Endometrial microvascular endothelial cells (primary cell): ENCODE data around the gene GOLGA8O. TPM values are rescaled to one million over a fixed set of nuclear protein-coding genes. Genes with fewer than 3 reads are reported as not detected.
"Not testable (repeated sequence)": the region's sequence is repeated elsewhere in the genome, so short reads cannot be mapped to it uniquely, and the experiment has no call there.

Source experiments
- in situ Hi-C: cut with HindIII; loops from 2 replicates; pipeline ENCODE4 v1.10.0; 2017; ENCODE audit warnings: low sequenced_read_pairs, low pct_unique_long_range_greater_than_20kb; ENCODE audit errors: inconsistent ontology term
- total RNA-seq: library from RNA; depleted of rRNA; stranded (reverse); fragments of >200 nt; gene quantifications from one replicate; pipeline ENCODE4 v1.2.3, GENCODE V29; 2015; ENCODE audit errors: inconsistent ontology term

Gene GOLGA8O, protein sequence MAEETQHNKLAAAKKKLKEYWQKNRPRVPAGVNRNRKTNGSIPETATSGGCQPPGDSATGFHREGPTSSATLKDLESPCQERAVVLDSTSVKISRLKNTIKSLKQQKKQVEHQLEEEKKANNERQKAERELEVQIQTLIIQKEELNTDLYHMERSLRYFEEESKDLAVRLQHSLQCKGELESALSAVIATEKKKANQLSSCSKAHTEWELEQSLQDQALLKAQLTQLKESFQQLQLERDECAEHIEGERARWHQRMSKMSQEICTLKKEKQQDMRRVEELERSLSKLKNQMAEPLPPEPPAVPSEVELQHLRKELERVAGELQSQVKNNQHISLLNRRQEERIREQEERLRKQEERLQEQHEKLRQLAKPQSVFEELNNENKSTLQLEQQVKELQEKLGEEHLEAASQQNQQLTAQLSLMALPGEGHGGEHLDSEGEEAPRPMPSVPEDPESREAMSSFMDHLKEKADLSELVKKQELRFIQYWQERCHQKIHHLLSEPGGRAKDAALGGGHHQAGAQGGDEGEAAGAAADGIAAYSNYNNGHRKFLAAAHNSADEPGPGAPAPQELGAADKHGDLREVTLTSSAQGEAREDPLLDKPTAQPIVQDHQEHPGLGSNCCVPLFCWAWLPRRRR
- not detected for total RNA-seq

DNA sequence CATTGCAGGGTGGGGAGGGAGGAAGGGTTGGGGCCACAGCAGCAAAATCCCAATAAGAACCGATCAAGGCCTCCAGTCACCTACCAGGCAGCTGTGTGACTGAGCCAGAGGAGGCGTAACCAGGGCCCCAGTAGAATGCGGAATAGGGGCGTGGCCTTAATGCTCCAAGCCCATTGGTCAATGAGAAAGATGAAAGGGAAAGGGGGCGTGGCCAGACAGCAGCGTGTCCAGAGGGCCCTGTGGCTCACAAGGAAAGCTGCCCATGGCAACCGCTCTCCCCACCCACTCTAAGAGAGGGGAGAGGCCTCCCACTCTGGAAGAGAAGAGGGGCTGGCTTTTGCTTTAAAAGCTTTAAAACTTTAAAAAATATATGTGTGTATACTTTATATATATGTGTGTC is at the start of gene GOLGA8O:
GOLGA8O (minus strand) TSS at position 101 of the 400 bp plus-strand sequence; CDS start at position 3, 98 bp downstream.
- in situ Hi-C loops = not testable (repeated sequence)

DNA sequence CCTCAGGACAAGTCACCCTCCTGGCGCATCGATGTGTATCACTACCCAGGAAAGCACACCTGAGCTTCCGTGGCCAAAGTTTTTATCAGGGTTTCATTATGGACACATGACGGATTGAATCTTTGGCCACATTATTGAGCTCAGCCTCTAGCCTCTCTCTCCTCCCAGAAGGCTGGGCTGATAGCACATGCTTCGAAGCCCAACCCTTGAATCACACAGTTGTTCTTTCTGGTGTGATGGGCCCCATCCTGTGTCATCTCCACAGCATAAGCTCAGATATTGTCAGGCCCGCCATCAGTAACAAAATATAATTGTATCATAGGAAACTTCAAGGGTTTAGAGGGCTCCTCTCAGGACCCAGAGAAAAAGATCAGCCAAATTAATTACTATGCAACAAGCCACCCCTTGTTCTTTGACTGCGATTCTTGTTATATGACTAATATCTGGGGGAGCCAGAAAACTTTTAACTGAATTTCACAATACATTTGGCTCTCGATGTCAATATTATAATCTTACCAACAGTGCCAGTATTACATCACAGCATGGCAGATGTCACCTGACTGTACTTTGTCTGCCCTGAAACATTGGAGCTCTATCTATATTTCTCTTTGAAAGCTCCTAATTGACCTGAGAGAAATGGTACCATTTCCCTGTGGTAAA is 48.8 kb upstream of the GOLGA8O start:
- in situ Hi-C loops = not testable (repeated sequence)

DNA sequence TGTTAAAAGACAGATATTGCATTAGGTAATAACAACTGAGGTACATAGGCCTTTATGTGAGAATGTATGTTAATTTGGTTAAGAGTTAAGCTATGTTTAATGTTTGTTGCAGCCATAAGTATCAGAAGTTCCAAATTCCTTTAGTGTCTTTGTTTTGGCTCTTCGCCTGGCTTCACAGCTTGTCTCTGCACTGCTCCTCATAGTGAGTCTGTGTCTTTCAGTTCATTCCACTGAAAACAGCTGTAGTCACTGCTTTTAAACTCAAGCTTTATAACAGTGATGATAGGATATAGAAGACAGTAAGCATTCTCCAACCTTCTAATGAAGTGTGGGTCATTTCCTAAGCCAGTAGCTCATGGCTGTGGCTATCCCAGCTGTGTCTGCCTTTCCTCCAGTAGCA is 47.5 kb upstream of the GOLGA8O start:
- in situ Hi-C loops = not testable (repeated sequence)

DNA sequence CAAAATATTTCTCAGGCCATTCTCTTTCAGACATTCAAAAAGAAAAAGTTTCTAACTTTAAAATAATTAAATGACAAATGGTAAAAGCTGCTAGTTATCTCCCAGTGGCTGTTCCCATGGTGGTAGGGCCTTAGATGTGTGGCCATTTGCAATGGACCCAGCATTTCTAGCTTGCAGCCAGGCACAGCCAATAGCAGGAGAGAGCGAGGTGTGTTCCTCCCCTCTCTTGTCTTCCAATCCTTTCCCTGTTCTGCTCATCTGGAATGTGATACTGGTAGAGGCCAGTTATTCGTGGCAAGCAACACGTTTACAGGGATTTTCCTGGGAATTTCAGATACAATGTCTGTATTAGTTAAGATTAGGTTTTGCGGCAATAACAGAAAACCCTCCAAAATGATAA is 37.3 kb upstream of the GOLGA8O start:
- in situ Hi-C loops = not testable (repeated sequence)

DNA sequence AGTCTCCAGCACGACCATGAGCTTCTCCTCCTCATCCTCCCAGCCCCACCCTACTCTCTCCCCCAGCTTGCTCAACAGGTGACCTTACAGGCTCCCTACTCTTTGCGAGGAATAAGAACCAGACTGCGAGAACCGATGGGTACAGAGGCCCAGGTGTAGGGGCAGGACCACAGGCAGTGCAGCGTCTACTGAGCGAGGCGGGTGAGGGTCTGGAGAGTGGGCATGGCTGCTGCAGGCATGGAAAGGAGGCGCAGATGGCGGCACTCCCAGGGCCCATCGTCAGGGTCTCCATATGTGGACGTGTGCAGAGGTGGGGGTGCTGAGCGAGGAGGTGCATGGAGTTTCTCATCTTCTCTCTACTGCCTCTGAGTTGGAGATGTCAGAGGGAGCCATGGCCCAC is 31.0 kb upstream of the GOLGA8O start:
- in situ Hi-C loops = not testable (repeated sequence)

DNA sequence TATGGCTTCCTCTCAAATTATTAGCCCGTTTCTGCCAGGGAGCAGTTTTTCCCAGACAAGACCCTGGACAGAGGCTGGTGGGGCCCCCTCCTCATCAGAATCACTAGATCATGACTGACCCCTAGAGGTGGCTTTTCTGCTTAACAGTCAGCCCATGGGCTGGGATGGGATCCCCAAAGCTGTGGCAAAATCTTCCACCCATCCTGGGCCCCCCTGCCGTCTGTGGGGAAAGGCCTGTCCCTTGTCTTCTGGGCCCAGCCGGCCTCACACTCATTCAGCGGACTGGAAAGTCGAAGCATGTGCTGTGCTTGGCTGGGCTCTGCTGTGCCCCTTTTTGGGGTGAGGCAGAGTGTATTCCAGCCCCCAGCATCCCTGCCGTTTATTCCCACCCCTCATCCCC is 27.9 kb upstream of the GOLGA8O start:
- in situ Hi-C loops = not testable (repeated sequence)

DNA sequence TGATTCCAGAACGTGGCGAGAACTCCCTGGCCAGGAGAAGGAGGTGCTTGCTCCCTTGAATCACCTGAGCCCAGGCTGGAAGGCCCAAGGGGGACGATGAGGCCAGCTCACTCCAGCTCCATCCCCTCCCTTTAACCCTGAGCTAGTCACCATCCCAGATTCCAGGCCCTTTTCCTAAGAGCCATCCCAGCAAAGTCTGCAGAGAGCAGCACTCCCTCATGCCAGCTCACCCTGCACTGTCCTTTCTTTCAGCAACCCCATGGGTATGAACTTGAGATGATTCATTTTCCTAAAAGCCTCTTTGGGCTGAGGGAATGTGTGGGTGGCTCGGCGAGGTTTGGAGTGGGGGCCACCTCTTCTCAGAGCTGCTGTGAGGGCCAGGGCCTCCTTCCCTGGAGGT is 26.2 kb upstream of the GOLGA8O start:
- in situ Hi-C loops = not testable (repeated sequence)

DNA sequence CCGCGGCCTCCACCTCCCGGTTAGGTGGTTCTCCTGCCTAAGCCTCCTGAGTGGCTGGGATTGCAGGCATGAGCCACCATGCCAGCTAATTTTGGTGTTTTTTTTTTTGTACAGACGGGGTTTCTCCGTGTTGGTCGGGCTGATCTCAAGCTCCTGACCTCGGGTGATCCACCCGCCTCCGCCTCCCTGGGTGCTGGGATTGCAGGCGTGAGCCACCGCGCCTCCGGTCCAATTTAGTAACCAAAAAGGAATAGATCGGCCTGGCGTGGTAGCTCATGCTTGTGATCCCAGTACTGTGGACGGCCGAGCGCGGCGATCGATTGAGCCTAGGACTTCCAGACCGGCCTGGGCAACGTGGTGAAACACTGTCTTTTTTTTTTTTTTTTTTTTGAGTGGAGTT is 12.6 kb upstream of the GOLGA8O start:
- in situ Hi-C loops = not testable (repeated sequence)

DNA sequence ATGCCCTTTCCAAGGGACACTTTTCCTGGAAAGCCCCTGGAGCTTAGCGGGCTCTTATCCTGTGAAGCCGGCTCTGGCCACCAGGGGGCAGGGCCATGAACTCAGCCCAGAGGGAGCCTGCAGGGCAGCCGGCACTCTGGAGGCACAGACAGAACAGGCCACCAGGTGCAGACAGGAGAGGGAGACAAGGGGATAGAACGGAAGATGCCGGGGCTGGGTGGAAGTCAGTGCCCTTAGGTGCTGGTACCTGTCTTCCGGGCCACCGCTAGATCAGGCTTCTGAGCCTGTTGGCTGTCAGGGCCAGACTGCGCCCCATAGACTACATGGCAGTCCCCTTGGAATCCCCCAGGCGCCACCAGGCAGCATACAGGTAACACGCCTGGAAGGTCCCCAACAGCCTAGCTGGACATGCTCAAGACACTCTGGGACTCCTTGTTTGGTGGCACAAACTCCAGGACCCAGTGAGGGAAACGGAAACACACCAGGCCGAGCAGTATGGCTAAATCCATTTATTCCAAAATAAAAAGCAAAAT is 14.9 kb downstream of the GOLGA8O start:
- in situ Hi-C loops = not testable (repeated sequence)

DNA sequence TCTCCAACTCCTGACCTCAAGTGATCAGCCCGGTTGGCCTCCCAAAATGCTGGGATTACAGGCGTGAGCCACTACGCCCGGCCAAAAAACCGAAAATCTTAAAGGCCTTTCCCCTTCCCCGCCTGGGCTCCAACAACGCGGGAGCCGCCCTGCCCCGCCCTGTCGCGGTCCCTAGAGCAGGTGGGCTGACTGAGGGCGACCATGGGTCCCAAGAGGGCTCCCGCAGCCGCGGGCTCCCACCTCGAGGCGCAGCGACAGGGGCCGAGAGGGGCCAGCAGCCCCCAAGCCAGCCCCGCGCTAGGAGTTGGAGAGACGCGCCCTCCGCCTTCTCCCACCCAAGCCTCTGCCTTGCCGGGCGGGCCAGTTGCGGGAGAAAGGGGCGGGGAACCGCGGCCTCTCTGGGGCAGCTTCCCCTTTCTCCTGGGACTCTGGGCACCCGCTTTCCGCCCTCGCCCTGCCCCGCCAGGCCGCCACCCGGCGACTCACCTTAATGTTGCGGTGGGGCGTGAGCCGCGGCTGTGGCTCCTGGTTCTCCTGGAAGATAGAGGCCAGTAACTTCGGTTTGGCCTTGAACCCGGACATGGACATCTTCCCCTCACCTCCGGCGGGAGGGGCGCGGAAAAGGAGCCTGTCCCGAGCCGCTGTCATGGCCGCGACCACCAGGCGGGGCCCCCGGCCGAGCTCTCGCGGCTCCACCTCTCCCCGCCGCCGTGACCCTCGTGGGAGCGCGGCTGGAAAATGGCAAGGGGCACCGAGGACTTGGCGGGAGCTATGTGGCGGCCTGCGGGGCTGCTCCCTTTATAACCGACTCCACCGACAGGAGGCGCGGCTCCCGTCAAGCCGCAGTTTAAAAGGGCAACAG is 21.1 kb downstream of the GOLGA8O start:
- in situ Hi-C loops = not testable (repeated sequence)

DNA sequence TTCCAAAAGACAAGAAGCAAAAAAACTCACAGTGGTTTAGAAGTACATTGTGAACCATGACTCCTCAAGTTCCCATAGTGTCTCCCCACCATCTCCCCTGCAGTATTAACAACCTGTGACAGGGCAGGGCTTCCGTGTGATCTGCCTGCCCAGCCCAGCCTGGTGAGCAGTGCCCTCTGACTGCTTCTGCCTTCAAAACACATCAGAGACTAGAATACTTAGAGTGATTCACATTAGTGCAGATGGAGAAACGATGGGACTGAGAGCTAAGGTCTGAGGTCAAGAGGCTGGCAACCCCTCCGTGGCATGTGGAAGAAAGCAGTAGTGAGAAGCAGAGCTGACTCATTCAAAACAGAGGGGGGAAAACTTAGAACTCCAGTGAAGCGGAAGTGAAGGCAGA is 27.8 kb downstream of the GOLGA8O start:
- in situ Hi-C loops = not testable (repeated sequence)

DNA sequence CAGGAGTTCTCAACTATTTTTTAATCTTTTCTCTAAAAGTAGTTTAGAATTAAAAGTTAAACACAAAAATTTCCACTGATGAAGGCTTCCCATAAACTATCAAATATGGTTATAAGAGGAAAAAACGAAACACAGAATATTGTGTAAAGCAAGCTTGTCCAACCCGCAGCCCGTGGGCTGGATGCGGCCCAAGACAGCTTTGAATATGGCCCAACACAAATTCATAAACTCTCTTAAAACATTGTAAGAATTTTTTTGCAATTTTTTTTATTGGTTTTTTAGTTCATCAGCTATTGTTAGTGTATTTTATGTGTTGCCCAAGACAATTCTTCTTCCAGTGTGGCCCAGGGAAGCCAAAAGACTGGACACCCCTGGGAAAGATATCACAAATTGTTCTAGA is 28.9 kb downstream of the GOLGA8O start:
- in situ Hi-C loops = not testable (repeated sequence)

DNA sequence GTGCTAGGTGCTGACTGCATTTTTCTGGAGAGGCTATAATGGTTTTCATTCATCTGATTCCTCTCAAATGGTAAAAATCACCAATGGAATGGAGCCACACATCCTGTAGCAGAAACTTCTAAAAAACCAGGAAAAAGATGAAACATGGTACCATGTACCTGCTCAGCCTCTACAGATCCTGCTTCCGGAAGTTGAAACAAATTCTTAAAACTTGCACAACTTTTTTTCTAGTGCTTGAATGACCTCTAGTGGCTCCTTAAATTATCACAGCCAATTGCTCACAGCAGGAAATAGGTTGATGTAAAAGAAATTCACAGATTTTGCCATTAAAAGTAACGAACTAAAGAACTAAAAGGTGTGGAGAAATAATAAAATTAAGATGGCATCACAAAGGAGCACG is 47.5 kb downstream of the GOLGA8O start:
- in situ Hi-C loops = not testable (repeated sequence)

DNA sequence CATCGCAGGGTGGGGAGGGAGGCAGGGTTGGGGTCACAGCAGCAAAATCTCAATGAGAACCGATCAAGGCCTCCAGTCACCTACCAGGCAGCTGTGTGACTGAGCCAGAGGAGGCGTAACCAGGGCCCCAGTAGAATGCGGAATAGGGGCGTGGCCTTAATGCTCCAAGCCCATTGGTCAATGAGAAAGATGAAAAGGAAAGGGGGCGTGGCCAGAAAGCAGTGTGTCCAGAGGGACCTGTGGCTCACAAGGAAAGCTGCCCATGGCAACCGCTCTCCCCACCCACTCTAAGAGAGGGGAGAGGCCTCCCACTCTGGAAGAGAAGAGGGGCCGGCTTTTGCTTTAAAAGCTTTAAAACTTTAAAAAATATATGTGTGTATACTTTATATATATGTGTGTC is 52.2 kb downstream of the GOLGA8O start, which contains the start of gene GOLGA8K:
GOLGA8K (minus strand) TSS at position 101 of the 400 bp plus-strand sequence; CDS start at position 3, 98 bp downstream.
- in situ Hi-C loops = not testable (repeated sequence)

DNA sequence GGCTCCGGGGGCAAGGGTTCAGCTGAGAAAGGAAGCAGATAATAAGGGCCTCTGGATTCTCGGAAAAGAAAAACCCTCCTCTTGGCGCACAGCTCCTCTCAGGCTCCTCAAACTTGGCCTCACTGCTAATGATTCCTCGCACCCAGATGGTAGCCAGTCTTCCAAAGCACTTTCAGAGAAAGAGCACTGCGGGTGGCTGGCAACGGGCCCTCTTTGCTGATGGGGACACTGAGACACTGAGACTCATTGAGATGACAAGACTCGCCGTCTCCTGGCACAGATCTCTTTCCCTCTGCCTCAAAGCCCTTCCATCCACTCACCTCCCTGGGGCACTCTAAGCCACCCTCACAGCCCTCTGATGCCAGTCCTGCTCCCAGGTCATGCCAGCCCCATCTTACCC is 58.9 kb downstream of the GOLGA8O start:
- in situ Hi-C loops = not testable (repeated sequence)
